ENCODE data around the gene SEMA4A.

- no peak for TF ChIP-seq CTCF (IDR thresholded peaks at IDR 0.05)
- peak in 1 of 2 donors; percentile 39 for TF ChIP-seq POLR2A (IDR thresholded peaks at IDR 0.05)
Observed at GRCh38 chr1:156115514-156116374, 37.6 kb upstream of the SEMA4A start.
